CD14-positive monocyte (primary cell): ENCODE results near the gene SYTL5. TPM values are rescaled to one million over a fixed set of nuclear protein-coding genes. Genes with fewer than 3 reads are reported as not detected.

Experiments used
- DNase-seq, 3 donors: peaks; one replicate each; pipeline ENCODE4 v3.0.0-alpha.2; 2011 to 2022
- H2AFZ ChIP-seq: 2 replicates; pipeline ENCODE4 v1.6.0; 2012; ENCODE audit warnings: mild to moderate bottlenecking, low read depth, low read length, inconsistent platforms; ENCODE audit not compliant: insufficient read depth, poor library complexity, severe bottlenecking
- H3K27ac ChIP-seq, 2 donors: 1 replicate in 1 of 2; 2 replicates in 1 of 2; pipeline ENCODE4 v1.5.1; 2012 to 2013; ENCODE audit warnings: low read length in 2 of 2, control low read depth in 1 of 2, inconsistent platforms in 1 of 2, low read depth in 1 of 2, mild to moderate bottlenecking in 1 of 2
- H3K27me3 ChIP-seq, 2 donors: one replicate each; pipeline versions ENCODE4 v1.6.0 to v1.6.1; 2011 to 2013; ENCODE audit warnings: low read length in 2 of 2; ENCODE audit not compliant: control insufficient read depth in 2 of 2, insufficient read depth in 2 of 2
- H3K36me3 ChIP-seq, 2 donors: replicated peaks in 1 of 2; 1 replicate in 1 of 2; 2 replicates in 1 of 2; pipeline versions ENCODE4 v1.5.1 to v1.6.1; 2012 to 2013; ENCODE audit warnings: low read length in 2 of 2, control low read depth in 1 of 2, inconsistent platforms in 1 of 2, mild to moderate bottlenecking in 1 of 2; ENCODE audit not compliant: insufficient read depth in 2 of 2, control insufficient read depth in 1 of 2
- H3K4me1 ChIP-seq, 2 donors: 1 replicate in 1 of 2; 2 replicates in 1 of 2; pipeline versions ENCODE4 v1.5.1 to v1.6.1; 2012 to 2013; ENCODE audit warnings: low read length in 2 of 2, control low read depth in 1 of 2, inconsistent platforms in 1 of 2, mild to moderate bottlenecking in 1 of 2, moderate library complexity in 1 of 2; ENCODE audit not compliant: insufficient read depth in 2 of 2, control insufficient read depth in 1 of 2
- H3K4me2 ChIP-seq: replicated peaks from 2 replicates; pipeline ENCODE3; 2012; ENCODE audit warnings: low read length, moderate library complexity, mild to moderate bottlenecking; ENCODE audit not compliant: poor library complexity, severe bottlenecking; ENCODE audit errors: extremely low read depth
- H3K4me3 ChIP-seq, 3 experiments: fragments of 200-600 bp in 1 of 3; sonication (generic) in 1 of 3; replicated peaks in 1 of 3; 1 replicate in 2 of 3; 2 replicates in 1 of 3; pipeline ENCODE4 v1.5.1; 2011 to 2013; ENCODE audit warnings: low read length in 3 of 3, mild to moderate bottlenecking in 3 of 3, control low read depth in 2 of 3, low read depth in 2 of 3, inconsistent platforms in 1 of 3, moderate library complexity in 1 of 3
- H3K79me2 ChIP-seq: 2 replicates; pipeline ENCODE4 v1.6.0; 2012; ENCODE audit warnings: mild to moderate bottlenecking, control low read depth, inconsistent platforms, low read length, moderate library complexity; ENCODE audit not compliant: insufficient read depth
- H3K9ac ChIP-seq: 2 replicates; pipeline ENCODE4 v1.6.0; 2017; ENCODE audit warnings: low read length, mild to moderate bottlenecking; ENCODE audit not compliant: insufficient read depth, poor library complexity, severe bottlenecking
- H3K9me3 ChIP-seq, 2 donors: replicated peaks in 1 of 2; 1 replicate in 1 of 2; 2 replicates in 1 of 2; pipeline versions ENCODE4 v1.5.1 to v1.6.1; 2012 to 2013; ENCODE audit warnings: low read length in 2 of 2, control low read depth in 1 of 2; ENCODE audit not compliant: control insufficient read depth in 1 of 2, insufficient read depth in 1 of 2
- H4K20me1 ChIP-seq: 2 replicates; pipeline ENCODE4 v1.6.0; 2012; ENCODE audit warnings: mild to moderate bottlenecking, low read length, control low read depth, moderate library complexity; ENCODE audit not compliant: insufficient read depth
- H3K27ac Mint-ChIP-seq, 7 donors: one replicate each; pipeline ENCODE4 v1.8.0; 2020; ENCODE audit warnings: mild to moderate bottlenecking in 7 of 7, mixed read lengths in 7 of 7, moderate library complexity in 6 of 7, inconsistent platforms in 2 of 7
- H3K27me3 Mint-ChIP-seq, 3 donors: one replicate each; pipeline ENCODE4 v1.8.0; 2021 to 2022; ENCODE audit warnings: low read depth in 3 of 3, mild to moderate bottlenecking in 3 of 3, mixed read lengths in 3 of 3, moderate library complexity in 3 of 3, inconsistent platforms in 1 of 3
- H3K36me3 Mint-ChIP-seq, 2 donors: one replicate each; pipeline ENCODE4 v1.8.0; 2020; ENCODE audit warnings: mixed read lengths in 2 of 2, inconsistent platforms in 1 of 2, mild to moderate bottlenecking in 1 of 2
- H3K4me1 Mint-ChIP-seq: one replicate; pipeline ENCODE4 v1.8.0; 2020; ENCODE audit warnings: mild to moderate bottlenecking, mixed read lengths
- H3K4me3 Mint-ChIP-seq, 2 donors: one replicate each; pipeline ENCODE4 v1.8.0; 2020; ENCODE audit warnings: mild to moderate bottlenecking in 2 of 2, mixed read lengths in 2 of 2, moderate library complexity in 1 of 2
- H3K9me3 Mint-ChIP-seq, 7 donors: one replicate each; pipeline ENCODE4 v1.8.0; 2020 to 2022; ENCODE audit warnings: mixed read lengths in 7 of 7, mild to moderate bottlenecking in 6 of 7, moderate library complexity in 6 of 7, inconsistent platforms in 2 of 7
- CTCF ChIP-seq: fragments of 200-600 bp; IDR thresholded peaks from one replicate; pipeline ENCODE4 v1.8.0; 2022; ENCODE audit warnings: antibody characterized with exemption, mild to moderate bottlenecking
- WGBS: methylation state at CpG from one replicate; pipeline ENCODE4 v1.1.5; 2013; ENCODE audit warnings: missing lambda C conversion rate; ENCODE audit not compliant: insufficient coverage; 5-methylcytosine and 5-hydroxymethylcytosine counted together
- intact Hi-C, 2 donors: fragments of 100-400 bp; cut with micrococcal nuclease; formaldehyde crosslinking; loops; one replicate each; pipeline versions ENCODE4 v1.15.0 to v1.15.1; 2023
- polyA plus RNA-seq, 3 donors: library from polyadenylated mRNA; depleted of rRNA in 1 of 3; unstranded in 2 of 3; stranded (reverse) in 1 of 3; fragments of 300-500 nt in 2 of 3; fragments of >200 nt in 1 of 3; fragmentation: Illumina TruSeq in 2 of 3; gene quantifications; 1 replicate in 2 of 3; 2 replicates in 1 of 3; pipeline ENCODE4 v1.2.3, GENCODE V29; 2012 to 2021

The SYTL5 gene
- polyA plus RNA-seq, 3 donors: not detected

- no peak for DNase-seq
- Histone ChIP-seq H3K79me2 (no peaks in the 10 kb centered on the region), H3K4me2 (no peak overlapping the region), H3K27me3 (no peaks in the 10 kb centered on the region), H3K9ac (no peak overlapping the region), H3K9me3 (no peaks in the 10 kb centered on the region), H3K4me1 (no peaks in the 10 kb centered on the region), H3K27ac (no peak overlapping the region), H2AFZ (no peak overlapping the region), H3K36me3 (no peaks in the 10 kb centered on the region), H4K20me1 (no peaks in the 10 kb centered on the region), H3K4me3 (no peak overlapping the region)
- H3K9me3 Mint-ChIP-seq: no peaks in the 10 kb centered on the region
- no peak for TF ChIP-seq CTCF
- peaks cover 0 to 8% (median 3%) of the 10 kb centered on the region in 3 donors for H3K27me3 Mint-ChIP-seq
- H3K36me3 Mint-ChIP-seq: no peaks in the 10 kb centered on the region
- no peak overlapping the region for H3K27ac Mint-ChIP-seq
- intact Hi-C loops: no loop called here
- no peak overlapping the region for H3K4me3 Mint-ChIP-seq
- no peaks in the 10 kb centered on the region for H3K4me1 Mint-ChIP-seq
- WGBS: no CpG with 5 or more reads among the region's 7 CpGs
Measured at GRCh38 chrX:38156838-38157237, 150.5 kb downstream of the SYTL5 start.

- Histone ChIP-seq H3K4me2 (no peak overlapping the region), H2AFZ (no peak overlapping the region), H3K9ac (no peak overlapping the region), H3K4me3 (no peak overlapping the region), H4K20me1 (no peaks in the 10 kb centered on the region), H3K9me3 (no peaks in the 10 kb centered on the region), H3K79me2 (no peaks in the 10 kb centered on the region), H3K27ac (no peak overlapping the region), H3K27me3 (no peaks in the 10 kb centered on the region), H3K4me1 (no peaks in the 10 kb centered on the region), H3K36me3 (no peaks in the 10 kb centered on the region)
- Mint-ChIP-seq H3K9me3 (no peaks in the 10 kb centered on the region), H3K27ac (no peak overlapping the region), H3K4me1 (peaks cover 4% of the 10 kb centered on the region), H3K4me3 (no peak overlapping the region), H3K27me3 (peaks cover 0 to 7% (median 0%) of the 10 kb centered on the region in 3 donors), H3K36me3 (no peaks in the 10 kb centered on the region)
- no peak for DNase-seq
- TF ChIP-seq CTCF: no peak
- intact Hi-C loops: no loop called here
Measured at GRCh38 chrX:38163193-38163592, 156.8 kb downstream of the SYTL5 start.
